ENCODE results near the gene SMIM31. TPM values are rescaled to one million over a fixed set of nuclear protein-coding genes. Genes with fewer than 3 reads are reported as not detected.

Gene SMIM31
- total RNA-seq, 1 experiment from 2014 or later, result not detected

DNA sequence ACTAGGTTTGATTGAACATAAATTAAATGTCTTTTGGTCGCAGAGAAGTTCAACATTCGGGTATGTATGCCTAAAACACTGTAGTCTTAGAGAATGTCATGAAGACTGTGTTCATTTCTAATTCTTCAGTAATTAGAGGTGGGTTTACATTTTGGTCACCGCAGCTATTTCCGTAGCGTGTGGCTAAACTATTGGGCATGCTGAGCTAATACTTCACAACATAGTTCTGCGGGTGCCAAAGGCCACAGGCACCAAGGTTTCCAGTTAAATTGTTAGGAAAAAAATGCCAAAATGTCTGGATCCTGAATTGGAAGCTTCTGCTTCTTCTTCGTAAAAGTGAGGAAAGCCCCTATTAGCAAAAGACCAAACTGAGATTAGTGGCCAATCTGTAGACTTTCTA, 25.1 kb downstream of the SMIM31 start:
- no peak overlapping the region for H3K4me2 ChIP-seq (ENCODE audit: insufficient read depth, insufficient read length, low read length)
- WGBS (ENCODE audit: extremely low coverage, insufficient read length, low lambda C conversion rate), result no CpG with 5 or more reads among the region's 7 CpGs

More for the DNA sequence above, 25.1 kb downstream of the SMIM31 start:
- Histone ChIP-seq H2BK120ac (ENCODE audit: low read depth, low read length, poor library complexity, severe bottlenecking) (no peak overlapping the region), H3K79me2 (ENCODE audit: insufficient read depth, low read length) (no peaks in the 10 kb centered on the region), H3K18ac (ENCODE audit: insufficient read length, low read depth, low read length) (no peak overlapping the region), H3K79me1 (ENCODE audit: insufficient read depth, low read depth, low read length, poor library complexity, severe bottlenecking) (no peaks in the 10 kb centered on the region), H2AFZ (ENCODE audit: low read length) (no peak overlapping the region), H3K27ac (ENCODE audit: insufficient read length, low read depth, low read length) (no peak overlapping the region), H3K9me3 (ENCODE audit: control insufficient read depth, low read depth, low read length) (no peaks in the 10 kb centered on the region), H2BK5ac (ENCODE audit: insufficient read length, low read length) (no peak overlapping the region), H4K8ac (replicated peaks; ENCODE audit: insufficient read length, low read depth, low read length) (no peak overlapping the region), H4K91ac (ENCODE audit: insufficient read length, low read depth, low read length) (no peak overlapping the region), H2BK15ac (ENCODE audit: low read depth, low read length) (no peak overlapping the region), H3K27me3 (ENCODE audit: insufficient read depth, low read length) (no peaks in the 10 kb centered on the region), H4K5ac (ENCODE audit: insufficient read length, low read depth, low read length) (no peak overlapping the region), H3K9ac (ENCODE audit: extremely low read depth, insufficient read length, low read length) (no peak overlapping the region), H3K23ac (ENCODE audit: insufficient read length, low read depth, low read length) (no peak overlapping the region), H3K14ac (ENCODE audit: insufficient read depth, low read length) (no peak overlapping the region), H3K4ac (ENCODE audit: low read depth, low read length) (no peak overlapping the region), H2AK5ac (ENCODE audit: insufficient read length, low read length) (no peak overlapping the region), H2BK20ac (ENCODE audit: low read depth, low read length, poor library complexity, severe bottlenecking) (no peak overlapping the region), H3K4me1 (ENCODE audit: insufficient read depth, low read length) (no peaks in the 10 kb centered on the region), H3K56ac (ENCODE audit: insufficient read length, low read depth, low read length) (no peak overlapping the region), H3T11ph (ENCODE audit: low read length) (no peak overlapping the region), H3K23me2 (ENCODE audit: insufficient read length, low read depth, low read length, poor library complexity, severe bottlenecking) (no peaks in the 10 kb centered on the region), H2BK12ac (ENCODE audit: insufficient read length, low read depth, low read length) (no peak overlapping the region), H4K20me1 (ENCODE audit: control insufficient read depth, insufficient read depth, insufficient read length) (no peaks in the 10 kb centered on the region)
- H3K4me1 Mint-ChIP-seq, result peaks cover 19 to 21% of the 10 kb centered on the region in 2 experiments
- no peaks in the 10 kb centered on the region for H3K27me3 Mint-ChIP-seq (ENCODE audit: low read depth)
- TF ChIP-seq, protein P1, sequence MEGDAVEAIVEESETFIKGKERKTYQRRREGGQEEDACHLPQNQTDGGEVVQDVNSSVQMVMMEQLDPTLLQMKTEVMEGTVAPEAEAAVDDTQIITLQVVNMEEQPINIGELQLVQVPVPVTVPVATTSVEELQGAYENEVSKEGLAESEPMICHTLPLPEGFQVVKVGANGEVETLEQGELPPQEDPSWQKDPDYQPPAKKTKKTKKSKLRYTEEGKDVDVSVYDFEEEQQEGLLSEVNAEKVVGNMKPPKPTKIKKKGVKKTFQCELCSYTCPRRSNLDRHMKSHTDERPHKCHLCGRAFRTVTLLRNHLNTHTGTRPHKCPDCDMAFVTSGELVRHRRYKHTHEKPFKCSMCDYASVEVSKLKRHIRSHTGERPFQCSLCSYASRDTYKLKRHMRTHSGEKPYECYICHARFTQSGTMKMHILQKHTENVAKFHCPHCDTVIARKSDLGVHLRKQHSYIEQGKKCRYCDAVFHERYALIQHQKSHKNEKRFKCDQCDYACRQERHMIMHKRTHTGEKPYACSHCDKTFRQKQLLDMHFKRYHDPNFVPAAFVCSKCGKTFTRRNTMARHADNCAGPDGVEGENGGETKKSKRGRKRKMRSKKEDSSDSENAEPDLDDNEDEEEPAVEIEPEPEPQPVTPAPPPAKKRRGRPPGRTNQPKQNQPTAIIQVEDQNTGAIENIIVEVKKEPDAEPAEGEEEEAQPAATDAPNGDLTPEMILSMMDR (conservative IDR thresholded peaks at IDR 0.05), result no peak
- H3K4me3 Mint-ChIP-seq, result no peak overlapping the region
- peak overlapping the region in 1 of 3 experiments; percentile 58; a peak in 1 of 7 replicates for H3K27ac Mint-ChIP-seq
- no peak for DNase-seq
- no peaks in the 10 kb centered on the region for H3K9me3 Mint-ChIP-seq
- no peaks in the 10 kb centered on the region for H3K36me3 Mint-ChIP-seq (ENCODE audit: insufficient read depth in 1 of 3, low read depth in 3 of 3)
